ENCODE measurements around the gene EHMT1. TPM values are rescaled to one million over a fixed set of nuclear protein-coding genes. Genes with fewer than 3 reads are reported as not detected.
A peak's percentile ranks its signal among the peaks of the same experiment; 100 is the strongest.
"Not testable (repeated sequence)": the region's sequence is repeated elsewhere in the genome, so short reads cannot be mapped to it uniquely, and the experiment has no call there.

EHMT1 gene
- total RNA-seq, 1 experiment from 2014 or later = 42.7 TPM

DNA sequence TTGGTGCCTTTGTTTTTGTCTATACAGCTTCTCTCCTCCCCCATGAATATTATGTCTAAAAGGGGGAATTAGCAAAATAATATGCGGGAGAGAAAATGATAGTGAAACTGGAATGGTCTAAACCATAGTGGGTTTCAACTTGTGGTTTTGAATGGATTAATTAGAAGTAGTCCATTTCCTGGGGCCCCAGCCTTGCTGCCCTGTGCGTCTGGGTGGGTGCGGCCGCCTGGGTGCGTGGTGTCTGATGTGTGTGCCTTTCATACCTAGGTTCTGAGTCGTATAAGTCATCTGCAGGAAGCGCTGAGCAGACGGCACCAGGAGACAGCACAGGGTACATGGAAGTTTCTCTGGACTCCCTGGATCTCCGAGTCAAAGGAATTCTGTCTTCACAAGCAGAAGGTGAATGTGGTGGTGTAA, 138.8 kb downstream of the EHMT1 start:
- peak; percentile 81 for DNase-seq (ENCODE audit: low read depth)

DNA sequence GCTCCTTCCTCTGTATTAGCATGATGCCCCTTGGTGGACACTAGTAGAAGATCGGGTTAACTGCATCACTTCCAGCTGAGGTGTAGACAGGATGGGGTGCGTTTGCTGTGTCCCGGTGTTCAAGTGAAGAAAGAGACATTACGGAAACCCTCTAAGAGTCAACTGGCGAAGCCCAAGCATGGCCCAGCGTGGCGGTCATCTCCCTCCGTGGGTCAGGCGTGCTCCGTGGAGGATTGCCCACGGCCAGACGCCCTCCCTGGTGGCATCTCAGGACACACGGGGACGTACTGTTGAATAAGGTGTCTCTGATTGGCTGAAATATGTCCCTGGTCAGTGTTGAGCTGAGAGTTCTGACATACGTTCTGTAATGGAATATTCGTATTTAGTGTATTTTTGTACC, 139.3 kb downstream of the EHMT1 start:
- DNase-seq (ENCODE audit: low read depth) = no peak

DNA sequence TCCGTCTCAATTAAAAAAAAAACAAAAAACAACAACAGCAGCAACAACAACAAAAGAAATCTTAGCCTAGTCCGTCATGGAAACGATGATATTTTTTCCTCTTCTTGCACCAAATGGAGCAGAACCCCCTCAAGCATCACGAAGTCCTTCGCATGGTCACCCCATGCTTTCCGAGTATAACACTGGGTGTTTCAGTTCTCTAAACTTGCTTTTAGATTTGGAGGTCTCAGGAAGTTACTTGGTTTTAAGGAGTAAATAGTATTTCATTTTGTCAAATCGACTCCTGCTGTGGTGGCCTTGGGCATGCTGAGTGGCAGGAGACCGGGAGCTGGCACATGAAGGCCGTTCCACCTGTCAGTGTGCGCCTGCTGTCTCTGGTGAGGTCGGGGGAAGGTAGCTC, 140.3 kb downstream of the EHMT1 start:
- DNase-seq (ENCODE audit: low read depth) = no peak

- no peak for DNase-seq (ENCODE audit: low read depth)
These were observed 141.0 kb downstream of the EHMT1 start for GRCh38 chr9:137759649-137760321.

GRCh38 chr9:137760426-137760825, 141.6 kb downstream of the EHMT1 start:
- no peak for DNase-seq (ENCODE audit: low read depth)

- DNase-seq (ENCODE audit: low read depth) = no peak
These were observed 142.2 kb downstream of the EHMT1 start for GRCh38 chr9:137761032-137761431.

GRCh38 chr9:137761793-137762192, 143.0 kb downstream of the EHMT1 start:
- no peak for DNase-seq (ENCODE audit: low read depth)

- no peak for DNase-seq (ENCODE audit: low read depth)
These were observed 143.7 kb downstream of the EHMT1 start for GRCh38 chr9:137762414-137763061.

GRCh38 chr9:137763271-137763955, 144.6 kb downstream of the EHMT1 start:
- DNase-seq (ENCODE audit: low read depth) = no peak

GRCh38 chr9:137764171-137764671, 145.4 kb downstream of the EHMT1 start:
- DNase-seq (ENCODE audit: low read depth) = no peak

GRCh38 chr9:137764981-137765380, 146.2 kb downstream of the EHMT1 start:
- DNase-seq (ENCODE audit: low read depth) = no peak

DNA sequence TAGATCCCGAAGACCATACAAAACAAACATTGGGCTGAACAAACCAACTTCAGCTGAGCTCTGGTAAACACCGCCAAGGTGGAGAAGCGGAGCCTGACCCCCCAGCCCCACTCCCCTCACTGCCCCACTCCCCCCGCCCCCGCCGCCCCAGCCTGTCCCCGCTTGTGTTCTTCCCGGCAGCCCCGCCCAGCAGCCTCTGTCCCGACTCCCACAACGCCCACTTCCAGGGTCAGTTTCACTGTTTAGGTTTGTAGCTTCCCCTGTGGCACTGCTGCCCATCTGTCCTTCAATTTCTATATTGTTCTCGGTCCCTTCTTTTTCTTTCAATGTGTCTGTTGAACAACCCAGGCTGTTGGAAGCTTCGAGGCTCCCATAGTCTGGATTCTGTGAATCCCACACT, 146.7 kb downstream of the EHMT1 start:
- DNase-seq (ENCODE audit: low read depth) = no peak

DNA sequence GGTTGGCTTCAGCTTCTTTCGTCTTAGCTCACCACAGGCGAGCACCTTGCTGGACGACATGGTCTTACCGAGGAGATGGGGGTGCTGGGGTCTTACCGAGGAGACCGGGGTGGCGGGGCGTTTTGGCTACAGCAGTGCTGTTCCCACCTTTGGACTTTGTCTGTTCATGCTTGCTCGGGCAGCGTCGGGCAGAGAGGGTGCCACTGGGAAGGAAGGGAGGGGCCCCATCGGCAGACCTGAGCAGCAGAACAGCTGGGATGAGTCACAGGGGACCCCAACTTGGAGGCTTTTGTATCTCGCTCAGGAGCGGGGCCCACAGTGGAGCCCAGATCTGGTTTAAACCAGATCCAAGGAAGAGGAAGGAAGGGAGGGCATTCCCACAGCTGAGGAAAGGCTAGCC, 152.8 kb downstream of the EHMT1 start:
- DNase-seq (ENCODE audit: low read depth) = no peak

DNA sequence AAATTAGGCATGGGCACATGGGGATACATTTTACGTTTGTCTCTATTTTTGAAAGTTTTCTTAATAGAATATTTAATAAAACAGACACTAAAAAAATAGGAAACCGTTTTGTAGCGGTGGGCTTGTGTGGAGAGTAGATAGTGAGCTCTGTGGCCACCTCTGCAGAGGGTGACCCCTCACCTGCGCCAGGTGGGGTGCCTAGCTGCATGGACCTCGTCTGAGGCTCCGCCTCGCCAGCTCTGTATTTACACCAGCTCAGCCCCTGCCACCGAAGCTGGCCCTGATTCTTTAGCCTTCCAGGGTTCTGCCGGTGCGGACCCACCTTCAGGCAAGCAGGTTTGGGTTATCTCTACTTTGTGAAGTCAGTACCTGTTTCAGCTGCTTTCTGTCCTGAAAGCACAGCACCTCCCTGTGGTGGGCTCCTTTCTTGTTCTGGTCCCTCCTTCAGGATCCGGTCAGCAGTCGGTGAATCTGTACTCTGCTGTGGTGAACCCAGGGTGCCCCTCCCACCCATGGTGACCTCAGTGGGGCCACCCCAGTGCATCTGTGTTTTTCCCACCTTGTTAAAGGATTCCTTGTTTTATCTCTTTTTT, 153.6 kb downstream of the EHMT1 start:
- no peak for DNase-seq (ENCODE audit: low read depth)

- no peak for DNase-seq (ENCODE audit: low read depth)
These were observed 156.1 kb downstream of the EHMT1 start for GRCh38 chr9:137774775-137775386.

- DNase-seq (ENCODE audit: low read depth) = no peak
These were observed 157.6 kb downstream of the EHMT1 start for GRCh38 chr9:137776306-137776995.

GRCh38 chr9:137777761-137778160, 159.0 kb downstream of the EHMT1 start:
- no peak for DNase-seq (ENCODE audit: low read depth)

GRCh38 chr9:137778336-137778735, 159.5 kb downstream of the EHMT1 start:
- no peak for DNase-seq (ENCODE audit: low read depth)

DNA sequence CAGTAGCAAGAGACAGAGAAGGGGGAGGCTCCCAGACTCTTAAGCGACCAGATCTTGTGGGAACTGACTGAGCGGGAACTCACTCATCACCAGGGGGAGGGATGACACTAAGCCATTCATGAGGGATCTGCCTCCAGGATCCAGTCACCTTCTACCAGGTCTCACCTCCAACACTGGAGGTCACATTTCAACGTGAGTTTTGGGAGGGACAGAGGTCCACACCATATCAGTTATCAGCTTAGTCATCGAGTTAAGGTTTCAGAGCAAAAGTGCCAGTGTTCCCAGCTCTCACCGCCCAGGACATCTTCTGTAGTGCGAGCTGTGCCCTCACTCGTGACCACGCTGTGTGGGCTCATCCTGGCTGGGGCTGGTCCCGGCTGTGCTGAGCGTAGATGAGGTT, 160.1 kb downstream of the EHMT1 start:
- DNase-seq (ENCODE audit: low read depth) = no peak

DNA sequence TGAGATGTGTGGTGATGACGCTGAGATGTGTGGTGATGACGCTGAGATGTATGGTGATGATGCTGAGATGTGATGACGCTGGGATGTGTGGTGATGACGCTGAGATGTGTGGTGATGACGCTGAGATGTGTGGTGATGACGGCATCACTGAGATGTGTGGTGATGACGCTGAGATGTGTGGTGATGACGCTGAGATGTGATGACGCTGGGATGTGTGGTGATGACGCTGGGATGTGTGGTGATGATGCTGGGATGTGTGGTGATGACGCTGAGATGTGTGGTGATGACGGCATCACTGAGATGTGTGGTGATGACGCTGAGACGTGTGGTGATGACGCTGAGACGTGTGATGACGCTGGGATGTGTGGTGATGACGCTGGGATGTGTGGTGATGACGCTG, 161.2 kb downstream of the EHMT1 start:
- not testable (repeated sequence) for DNase-seq (ENCODE audit: low read depth)

Measured in HT1080 (cell line).